Kidney glomerular epithelial cell (primary cell): Measurements from ENCODE around the gene FAIM2.

Experiments used
- DNase-seq: peaks from one replicate; lab custom pipeline; 2025; lab: John Stamatoyannopoulos, UW

Gene FAIM2

DNA sequence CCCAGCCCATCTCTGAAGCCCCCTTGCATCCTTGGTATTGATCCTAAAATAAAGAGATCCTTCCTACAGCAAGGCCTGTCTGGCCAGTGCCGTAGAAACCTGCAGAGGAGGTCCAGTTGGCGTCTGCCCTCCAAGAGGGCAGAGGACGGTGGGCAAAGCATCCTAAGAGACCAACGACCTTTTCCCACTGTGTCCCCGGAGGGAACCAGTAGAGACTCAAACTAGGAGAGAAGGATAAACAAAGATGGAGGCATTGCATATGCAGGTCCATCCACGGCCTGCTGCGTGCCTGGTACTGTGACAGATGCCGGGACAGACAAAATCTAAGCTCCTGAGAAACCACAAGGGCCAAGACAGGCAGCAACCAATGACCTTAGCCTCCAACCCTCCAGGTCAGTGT is 79.3 kb downstream of the FAIM2 start:
- DNase-seq, result no peak

DNA sequence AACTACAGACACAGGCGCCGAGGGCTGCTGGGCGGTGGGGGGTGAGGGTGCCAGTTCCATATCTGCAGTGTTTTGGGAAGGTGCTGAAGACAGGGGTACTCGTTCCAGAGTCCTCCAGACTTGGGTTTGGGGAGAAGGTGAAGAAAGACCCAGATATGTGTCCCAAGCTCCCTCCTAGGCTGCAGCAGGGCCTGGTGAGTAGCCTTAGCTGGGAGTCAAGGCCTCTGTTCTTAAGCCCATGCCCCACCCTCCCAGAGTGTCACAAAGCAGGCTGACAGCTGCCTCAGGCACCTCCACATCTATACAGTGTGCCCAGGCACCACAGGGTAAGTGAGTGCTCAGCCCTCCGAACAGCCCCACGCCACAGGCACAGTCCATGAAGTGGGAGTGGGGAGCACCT is 79.7 kb downstream of the FAIM2 start:
- no peak for DNase-seq

DNA sequence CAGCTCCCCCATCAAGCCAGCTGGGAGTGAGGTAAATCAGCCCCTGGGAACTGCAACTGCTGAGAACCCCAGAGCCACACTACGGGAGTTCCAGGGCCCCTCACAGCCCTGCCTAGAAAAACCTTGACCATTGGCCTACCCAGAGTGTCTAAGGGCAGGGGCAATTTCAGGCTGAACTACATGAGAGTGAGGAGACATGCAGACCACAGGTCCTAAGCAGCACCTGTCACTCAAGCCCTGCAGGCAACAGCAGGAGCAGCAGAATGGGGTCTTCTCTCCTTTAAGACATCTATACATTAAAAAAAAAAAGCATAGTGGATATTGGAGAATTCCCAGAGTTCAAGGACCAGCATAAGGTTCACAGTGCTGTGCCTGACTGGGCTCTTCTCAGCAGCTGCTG is 80.3 kb downstream of the FAIM2 start:
- no peak for DNase-seq

DNA sequence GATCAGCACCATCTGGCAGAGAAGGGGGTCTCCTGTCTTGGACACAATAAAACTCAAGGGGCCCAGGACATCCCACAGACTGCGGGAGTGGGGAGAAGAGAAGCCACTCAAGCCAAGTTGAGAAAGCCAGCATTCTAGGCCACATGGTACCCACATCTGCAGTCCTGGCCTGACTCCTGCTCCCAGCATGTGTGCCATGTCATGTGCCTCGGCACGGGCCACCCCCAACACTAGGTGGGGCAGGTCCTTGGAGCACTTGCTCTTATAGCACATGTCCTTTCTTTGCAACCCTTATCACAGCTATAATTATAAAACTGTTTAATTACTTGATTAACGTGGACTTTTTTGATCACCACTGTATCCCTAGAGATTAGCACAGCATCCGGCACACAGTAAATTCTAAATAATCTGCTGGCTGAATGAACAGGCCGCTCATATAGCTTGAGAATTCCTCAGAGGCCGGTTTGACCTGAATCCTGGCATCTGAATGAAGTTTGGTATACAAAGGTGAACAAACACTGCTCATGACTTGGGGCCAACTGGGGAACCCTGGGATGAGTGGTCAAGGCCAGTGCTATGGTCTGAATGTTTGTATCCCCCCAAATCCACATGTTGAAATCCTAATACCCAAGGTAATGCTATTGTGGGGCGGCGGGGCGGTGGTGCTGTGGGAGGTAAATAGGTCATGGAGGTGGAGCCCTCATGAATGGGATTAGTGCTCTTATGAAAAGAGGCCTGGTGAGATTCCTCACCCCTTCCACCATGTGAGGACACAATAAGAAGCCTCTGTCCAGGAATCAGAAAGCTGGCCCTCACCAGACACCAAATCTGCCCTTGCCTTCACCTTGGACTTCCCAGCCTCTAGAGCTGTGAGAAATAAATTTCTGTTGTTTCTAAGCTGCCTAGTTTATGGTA is 82.1 kb downstream of the FAIM2 start:
- no peak for DNase-seq

DNA sequence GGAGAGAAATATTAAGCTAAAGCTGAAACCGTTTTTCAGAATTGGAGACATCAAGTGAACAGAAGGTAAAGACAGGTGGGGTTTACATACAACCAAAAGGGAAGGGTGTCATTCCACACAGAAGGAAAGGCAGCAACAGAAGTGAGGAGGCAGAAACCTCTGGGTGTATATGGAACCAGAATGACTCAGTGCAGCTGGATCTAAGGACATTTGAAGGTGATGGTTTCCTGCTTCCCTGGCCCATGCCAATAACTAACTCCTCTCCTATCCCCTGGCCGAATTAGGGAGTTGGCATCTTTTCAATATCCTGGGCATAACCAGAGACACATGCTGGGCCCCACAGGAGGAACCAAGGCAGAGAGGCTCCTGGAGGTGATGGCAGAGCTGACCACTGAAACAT is 83.9 kb downstream of the FAIM2 start:
- no peak for DNase-seq

DNA sequence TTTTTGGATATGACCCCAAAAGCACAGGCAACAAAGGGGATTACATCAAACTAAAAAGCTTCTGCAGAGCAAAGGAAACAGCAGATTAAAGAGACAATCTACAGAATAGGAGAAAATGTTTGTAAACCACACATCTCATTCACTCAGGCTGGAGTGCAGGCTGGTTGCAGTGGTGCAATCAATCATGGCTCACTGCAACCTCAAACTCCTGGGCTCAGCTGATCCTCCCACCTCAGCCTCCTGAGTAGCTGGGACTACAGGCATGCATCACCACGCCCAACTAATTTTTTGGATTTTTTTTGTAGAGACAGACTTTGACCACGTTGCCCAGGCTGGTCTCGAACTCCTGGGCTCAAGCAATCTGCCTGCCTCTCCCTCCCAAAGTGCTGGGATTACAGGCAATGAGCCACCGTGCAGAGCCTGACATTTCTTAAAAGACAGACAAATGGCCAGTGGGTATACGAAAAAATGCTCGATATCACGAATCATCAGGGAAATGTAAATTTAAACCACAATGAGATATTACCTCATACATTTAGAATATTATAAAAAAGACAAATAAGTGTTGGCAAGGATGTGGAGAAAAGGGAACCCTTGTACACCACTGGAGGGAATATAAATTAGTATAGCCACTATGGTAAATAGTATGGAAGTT is 85.3 kb downstream of the FAIM2 start:
- no peak for DNase-seq
